IPS-18a (cell line): ENCODE measurements around the gene SPRTN.
"Not testable (repeated sequence)": the region's sequence is repeated elsewhere in the genome, so short reads cannot be mapped to it uniquely, and the experiment has no call there.

Source experiments
- H3K27ac ChIP-seq: one replicate; pipeline ENCODE4 v1.5.1; 2013; ENCODE audit warnings: low read length
- H3K27me3 ChIP-seq: one replicate; pipeline ENCODE4 v1.6.1; 2013; ENCODE audit warnings: mild to moderate bottlenecking, low read length; ENCODE audit not compliant: control insufficient read depth, insufficient read depth
- H3K36me3 ChIP-seq: one replicate; pipeline ENCODE4 v1.6.1; 2013; ENCODE audit warnings: low read depth, low read length; ENCODE audit not compliant: control insufficient read depth
- H3K4me1 ChIP-seq: one replicate; pipeline ENCODE4 v1.6.1; 2013; ENCODE audit warnings: low read depth, low read length; ENCODE audit not compliant: control insufficient read depth
- H3K4me3 ChIP-seq: one replicate; pipeline ENCODE4 v1.5.1; 2013; ENCODE audit warnings: low read length
- H3K9ac ChIP-seq: one replicate; pipeline ENCODE4 v1.6.1; 2013; ENCODE audit warnings: mild to moderate bottlenecking, low read length, moderate library complexity
- H3K9me3 ChIP-seq: one replicate; pipeline ENCODE4 v1.6.1; 2013; ENCODE audit warnings: low read depth, low read length; ENCODE audit not compliant: control insufficient read depth

Gene SPRTN

DNA sequence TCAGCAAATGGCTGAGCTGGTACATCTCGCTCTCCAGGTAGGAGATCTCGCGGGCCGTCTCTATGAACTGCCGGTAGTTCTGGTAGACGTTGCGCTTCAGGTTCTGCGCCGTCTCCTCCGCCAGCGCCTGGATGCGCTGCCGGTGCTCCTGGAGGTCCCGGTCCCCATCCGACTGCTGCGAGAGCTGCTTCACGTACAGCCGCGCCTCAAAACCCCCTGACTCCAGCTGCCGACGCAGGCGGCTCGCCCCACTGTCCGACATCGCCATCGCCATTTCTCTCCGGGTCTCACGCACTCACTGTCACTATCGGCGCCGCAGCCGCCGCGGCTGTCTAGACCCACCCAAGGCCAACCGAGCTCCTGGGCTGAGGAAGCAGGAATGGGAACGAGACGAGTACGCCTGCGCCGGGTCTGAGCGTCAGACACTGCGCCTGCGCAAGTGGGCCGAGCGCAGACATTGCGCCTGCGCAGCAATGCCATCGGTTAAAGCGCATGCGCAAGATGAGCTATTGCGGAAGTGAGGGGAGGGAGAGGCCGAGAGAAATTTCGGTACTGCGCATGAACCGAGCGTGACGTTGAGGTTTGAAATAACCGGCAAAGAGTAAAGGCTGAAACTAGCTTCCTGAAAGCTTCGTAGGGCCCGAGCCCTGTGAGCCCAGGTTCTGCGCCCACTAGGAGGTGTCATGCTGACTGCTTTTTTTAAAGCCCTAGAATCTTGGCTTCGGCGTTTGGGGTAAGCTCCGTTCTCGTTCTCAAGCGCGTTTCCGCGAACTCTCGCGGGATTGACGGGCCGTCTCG lies 422 bp upstream of the SPRTN start, which contains the start of gene EXOC8:
EXOC8 (minus strand) TSS at position 381 of the 798 bp plus-strand sequence; CDS start at position 274, 107 bp downstream.
- Histone ChIP-seq H3K27me3 (no peaks in the 10 kb centered on the region), H3K9ac (peak within 1 kb of the TSS; percentile 84), H3K4me3 (peak within 1 kb of the TSS; percentile 93), H3K27ac (peak within 1 kb of the TSS; percentile 19), H3K4me1 (peaks cover 16% of the 10 kb centered on the region), H3K9me3 (no peaks in the 10 kb centered on the region), H3K36me3 (no peaks in the 10 kb centered on the region)

DNA sequence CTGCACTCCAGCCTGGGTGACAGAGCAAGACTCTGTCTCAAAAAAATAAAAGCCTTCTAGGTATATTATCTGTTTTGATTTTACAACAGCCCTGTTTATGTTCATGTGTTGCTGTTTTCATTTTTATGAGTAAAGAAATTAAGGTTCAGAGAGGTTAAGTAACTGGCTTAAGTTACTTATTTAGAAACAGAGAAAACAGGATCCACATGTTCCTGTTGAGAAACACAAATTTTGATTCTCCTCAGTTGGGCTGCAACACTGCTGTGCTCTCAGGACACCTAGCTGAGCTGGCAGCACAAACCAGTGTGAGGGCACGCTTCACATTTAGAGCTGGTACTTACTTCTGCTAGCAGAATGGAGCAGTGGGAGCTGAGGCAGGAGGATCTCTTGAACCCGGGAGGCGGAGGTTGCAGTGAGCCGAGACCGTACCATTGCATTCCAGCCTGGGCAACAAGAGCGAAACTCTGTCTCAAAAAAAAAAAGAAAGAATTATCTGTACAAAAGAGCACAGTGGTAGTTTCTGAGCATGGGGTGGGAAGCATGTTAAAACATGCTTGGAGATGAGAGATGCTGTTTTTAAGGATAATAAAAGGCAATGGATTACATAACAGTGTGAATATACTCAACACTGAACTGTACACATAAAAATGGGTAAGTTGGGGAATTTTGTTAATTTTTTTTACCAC lies 2.4 kb downstream of the SPRTN start:
- H3K36me3 ChIP-seq = peaks cover 10% of the 10 kb centered on the region
- H3K9me3 ChIP-seq = no peaks in the 10 kb centered on the region
- no peak overlapping the region for H3K4me3 ChIP-seq
- H3K27me3 ChIP-seq = no peaks in the 10 kb centered on the region
- peaks cover 15% of the 10 kb centered on the region for H3K4me1 ChIP-seq
- no peak overlapping the region for H3K9ac ChIP-seq
- no peak overlapping the region for H3K27ac ChIP-seq

DNA sequence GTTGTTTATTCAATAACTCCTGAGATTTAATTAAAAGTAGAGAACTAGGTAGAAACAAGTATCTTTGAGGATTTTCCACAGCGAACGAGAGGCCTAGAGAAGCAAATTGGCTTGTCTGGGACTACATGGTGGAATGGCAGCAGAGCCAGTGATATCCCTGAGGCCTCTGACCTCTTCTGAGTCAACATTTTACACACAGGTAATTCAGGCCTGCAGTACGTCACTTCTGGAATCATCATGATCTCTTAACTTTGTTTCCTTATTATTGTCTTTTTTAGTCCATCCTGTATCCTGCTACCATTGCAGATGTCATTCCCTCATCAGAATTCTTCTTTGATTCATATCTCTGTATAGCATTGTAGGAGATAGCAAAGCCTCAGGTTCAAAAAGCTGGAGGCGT lies 9.9 kb downstream of the SPRTN start:
- Histone ChIP-seq H3K27me3 (no peaks in the 10 kb centered on the region), H3K36me3 (peaks cover 63% of the 10 kb centered on the region), H3K27ac (no peak overlapping the region), H3K4me3 (no peak overlapping the region), H3K4me1 (no peaks in the 10 kb centered on the region), H3K9ac (no peak overlapping the region), H3K9me3 (no peaks in the 10 kb centered on the region)

DNA sequence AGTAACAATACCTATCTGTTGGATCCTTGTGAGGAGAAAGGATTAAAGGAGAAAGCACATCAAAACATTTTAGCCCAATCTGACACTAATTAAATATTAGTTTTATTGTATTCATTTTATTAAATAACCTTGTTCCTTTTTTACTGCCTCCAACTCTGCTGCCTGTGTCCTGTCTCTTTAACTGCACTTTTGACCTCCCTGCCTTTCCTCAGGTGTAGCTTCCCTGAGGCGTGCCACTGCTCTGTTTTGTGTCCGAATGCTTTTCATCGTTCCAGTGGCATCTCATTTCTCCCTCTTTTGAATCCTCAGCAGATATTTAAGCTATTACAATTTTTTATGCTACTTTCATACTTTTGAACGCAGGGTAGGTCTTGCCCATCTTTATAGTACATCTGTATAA lies 10.3 kb downstream of the SPRTN start:
- peaks cover 64% of the 10 kb centered on the region for H3K36me3 ChIP-seq
- no peak overlapping the region for H3K27ac ChIP-seq
- H3K9ac ChIP-seq = no peak overlapping the region
- H3K9me3 ChIP-seq = no peaks in the 10 kb centered on the region
- no peaks in the 10 kb centered on the region for H3K27me3 ChIP-seq
- no peak overlapping the region for H3K4me3 ChIP-seq
- H3K4me1 ChIP-seq = no peaks in the 10 kb centered on the region

DNA sequence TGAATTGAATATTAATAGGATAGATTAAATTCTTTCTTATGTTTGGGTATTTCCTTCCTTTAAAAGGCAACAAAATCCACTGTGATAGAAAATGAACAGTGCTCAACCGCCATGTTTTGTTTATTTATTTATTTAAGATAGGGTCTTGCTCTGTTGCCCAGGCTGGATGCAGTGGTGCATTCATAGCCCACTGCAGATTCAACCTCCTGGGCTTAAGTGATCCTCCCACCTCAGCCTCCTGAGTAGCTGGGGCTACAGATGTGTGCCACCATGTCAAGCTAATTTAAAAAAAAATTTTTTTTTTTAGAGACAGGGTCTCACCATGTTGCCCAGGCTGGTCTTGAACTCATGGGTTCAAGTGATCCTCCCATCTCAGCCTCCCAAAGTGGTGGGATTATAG lies 10.8 kb downstream of the SPRTN start:
- H3K4me1 ChIP-seq, H3K9me3 ChIP-seq, H3K4me3 ChIP-seq, H3K9ac ChIP-seq, H3K27me3 ChIP-seq, H3K27ac ChIP-seq: not testable (repeated sequence)
- peaks cover 62% of the 10 kb centered on the region for H3K36me3 ChIP-seq

DNA sequence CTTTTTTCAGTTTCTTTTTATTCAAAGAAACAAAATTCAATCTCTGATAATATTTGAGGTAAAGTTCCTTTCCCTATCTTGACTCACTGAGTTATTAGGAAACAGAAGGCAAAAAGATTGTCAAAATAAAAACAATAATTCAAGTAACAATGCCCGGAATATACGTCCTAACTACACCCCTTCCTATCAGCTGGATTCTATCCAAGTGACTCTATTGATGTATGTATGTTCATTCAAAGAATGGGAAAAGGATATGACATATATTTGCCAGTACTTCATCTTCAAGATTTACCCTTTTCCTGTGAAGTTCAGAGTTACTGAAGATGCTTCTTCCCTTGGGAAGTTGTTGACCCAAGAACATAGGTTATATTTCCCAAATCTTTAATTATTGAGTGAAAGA lies 13.7 kb downstream of the SPRTN start:
- H3K27me3 ChIP-seq = no peaks in the 10 kb centered on the region
- no peak overlapping the region for H3K4me3 ChIP-seq
- H3K9me3 ChIP-seq = no peaks in the 10 kb centered on the region
- no peaks in the 10 kb centered on the region for H3K4me1 ChIP-seq
- H3K27ac ChIP-seq = no peak overlapping the region
- H3K9ac ChIP-seq = no peak overlapping the region
- peaks cover 58% of the 10 kb centered on the region for H3K36me3 ChIP-seq

DNA sequence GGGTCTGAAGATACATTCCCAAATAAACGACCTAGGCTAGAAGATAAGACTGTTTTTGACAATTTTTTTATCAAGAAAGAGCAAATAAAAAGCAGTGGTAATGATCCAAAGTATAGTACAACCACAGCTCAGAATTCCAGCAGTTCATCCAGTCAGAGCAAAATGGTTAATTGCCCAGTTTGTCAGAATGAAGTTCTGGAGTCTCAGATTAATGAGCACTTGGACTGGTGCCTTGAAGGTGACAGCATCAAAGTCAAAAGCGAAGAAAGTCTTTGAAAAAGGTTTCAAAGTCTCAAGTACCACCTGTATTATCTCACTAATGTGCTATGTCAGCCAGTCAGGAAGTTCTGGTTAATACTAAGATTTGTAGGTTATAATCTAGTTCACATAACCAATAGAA lies 15.0 kb downstream of the SPRTN start:
- no peaks in the 10 kb centered on the region for H3K9me3 ChIP-seq

DNA sequence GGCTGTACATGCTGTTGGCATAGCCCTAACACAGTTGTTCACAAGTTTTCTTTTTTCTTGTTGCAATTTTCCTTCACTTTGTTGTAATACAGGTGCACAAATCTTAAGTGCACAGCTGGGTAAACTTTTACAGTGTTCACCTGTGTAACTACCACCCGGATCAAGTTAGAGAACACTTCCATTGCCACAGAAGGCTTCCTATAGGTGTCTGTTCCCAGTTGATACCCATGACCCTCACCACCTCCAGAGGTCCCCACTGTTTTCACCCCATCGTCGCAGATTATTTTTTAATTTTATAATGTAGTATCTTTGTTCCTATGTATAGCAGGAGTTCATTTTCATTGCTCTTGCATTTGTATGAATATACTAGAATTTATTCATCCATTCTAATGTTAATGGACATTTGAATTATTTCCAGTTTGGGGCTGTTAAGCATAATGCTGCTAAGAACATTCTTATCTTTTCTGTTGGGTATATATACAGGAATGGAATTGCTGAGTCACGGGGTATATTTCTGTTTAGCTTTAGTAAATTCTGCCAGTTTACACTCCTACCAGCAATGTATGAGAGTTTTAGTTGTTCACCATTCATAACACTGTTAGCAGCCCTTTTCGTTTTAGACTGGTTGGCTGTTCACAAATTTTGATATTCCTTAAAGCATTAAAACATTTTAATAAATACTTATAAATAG lies 16.4 kb downstream of the SPRTN start:
- no peaks in the 10 kb centered on the region for H3K4me1 ChIP-seq
- no peak overlapping the region for H3K4me3 ChIP-seq
- no peak overlapping the region for H3K27ac ChIP-seq
- no peaks in the 10 kb centered on the region for H3K9me3 ChIP-seq
- H3K27me3 ChIP-seq = no peaks in the 10 kb centered on the region
- no peak overlapping the region for H3K9ac ChIP-seq
- H3K36me3 ChIP-seq = peaks cover 32% of the 10 kb centered on the region

More for the DNA sequence above, 15.0 kb downstream of the SPRTN start:
- H3K9ac ChIP-seq = no peak overlapping the region
- peaks cover 45% of the 10 kb centered on the region for H3K36me3 ChIP-seq
- no peak overlapping the region for H3K27ac ChIP-seq
- no peaks in the 10 kb centered on the region for H3K4me1 ChIP-seq
- H3K4me3 ChIP-seq = no peak overlapping the region
- H3K27me3 ChIP-seq = no peaks in the 10 kb centered on the region

DNA sequence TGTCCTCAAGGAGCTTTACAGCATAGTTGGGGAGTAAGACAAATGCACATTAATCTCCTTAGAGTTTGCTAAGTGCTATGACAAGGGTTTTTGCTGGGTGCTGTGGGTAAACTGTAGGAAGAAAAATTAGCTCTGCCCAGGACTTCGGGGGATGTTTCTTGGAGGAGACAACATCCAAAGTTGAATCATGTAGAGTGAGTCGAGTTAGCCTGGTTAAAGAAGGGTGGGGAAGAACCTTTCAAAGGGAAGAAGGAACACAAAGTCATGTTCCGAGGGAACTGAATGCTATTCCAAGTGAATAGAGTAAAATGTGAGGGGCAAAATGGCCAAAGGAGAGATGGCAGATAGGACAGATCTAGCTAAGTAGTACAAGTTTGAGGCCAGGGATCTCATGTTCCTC lies 17.1 kb downstream of the SPRTN start:
- no peaks in the 10 kb centered on the region for H3K4me1 ChIP-seq
- no peak overlapping the region for H3K4me3 ChIP-seq
- H3K27ac ChIP-seq = no peak overlapping the region
- no peak overlapping the region for H3K9ac ChIP-seq
- H3K27me3 ChIP-seq = no peaks in the 10 kb centered on the region
- H3K9me3 ChIP-seq = no peaks in the 10 kb centered on the region
- H3K36me3 ChIP-seq = peaks cover 29% of the 10 kb centered on the region

DNA sequence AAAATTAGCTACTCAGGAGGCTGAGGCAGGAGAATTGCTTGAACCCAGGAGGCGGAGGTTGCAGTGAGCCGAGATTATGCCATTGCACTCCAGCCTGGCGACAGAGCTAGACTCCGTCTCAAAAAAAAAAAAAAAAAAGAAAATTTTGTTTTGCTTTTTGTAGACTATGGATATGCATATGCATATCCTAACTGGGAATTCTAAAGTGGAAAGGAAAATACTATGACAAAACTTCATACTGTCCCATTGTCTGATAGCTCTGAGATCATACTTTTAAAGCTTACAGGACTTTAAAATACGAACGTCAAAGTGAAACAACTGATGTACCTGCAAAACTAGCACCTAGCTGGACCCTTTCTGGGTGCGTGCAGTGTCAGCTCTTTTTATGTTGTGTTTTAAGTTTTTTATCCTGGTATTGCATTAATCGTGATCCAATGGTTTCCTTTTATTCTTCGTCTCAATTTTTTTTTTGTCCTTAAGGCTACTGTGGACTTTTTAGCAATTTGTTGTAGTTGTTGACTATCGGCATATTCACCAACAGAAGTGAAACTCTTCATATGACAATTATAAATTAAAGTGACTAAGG lies 19.2 kb downstream of the SPRTN start:
- no peak overlapping the region for H3K27ac ChIP-seq
- H3K9ac ChIP-seq = no peak overlapping the region
- H3K4me1 ChIP-seq = no peaks in the 10 kb centered on the region
- H3K36me3 ChIP-seq = peaks cover 11% of the 10 kb centered on the region
- H3K27me3 ChIP-seq = no peaks in the 10 kb centered on the region
- no peak overlapping the region for H3K4me3 ChIP-seq
- H3K9me3 ChIP-seq = no peaks in the 10 kb centered on the region

DNA sequence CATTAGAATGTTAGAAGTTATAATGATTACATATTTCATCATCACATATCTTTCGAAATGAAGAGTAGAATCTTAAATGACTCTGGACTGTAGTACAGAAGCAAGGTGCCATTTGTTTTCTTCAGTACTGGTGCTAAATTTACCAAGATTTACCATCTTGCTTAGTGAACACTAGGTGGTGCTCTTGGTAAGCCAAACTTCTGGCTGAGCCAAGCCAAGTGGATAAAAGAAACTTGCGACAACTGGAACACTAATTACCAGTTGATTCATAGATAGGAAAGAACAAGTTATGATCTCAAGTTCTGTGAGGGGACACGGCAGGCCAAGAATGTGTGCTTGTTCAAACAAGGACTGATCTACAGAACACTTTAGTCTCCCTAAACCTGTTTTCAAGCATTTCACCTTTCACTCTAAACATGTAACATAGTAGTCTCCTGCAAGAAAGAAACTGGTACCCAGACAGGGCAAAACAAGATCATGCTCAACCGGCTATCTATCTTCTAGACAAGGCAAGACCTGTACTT lies 19.8 kb downstream of the SPRTN start:
- Histone ChIP-seq H3K27ac (no peak overlapping the region), H3K27me3 (no peaks in the 10 kb centered on the region), H3K9me3 (no peaks in the 10 kb centered on the region), H3K9ac (no peak overlapping the region), H3K36me3 (peaks cover 5% of the 10 kb centered on the region), H3K4me1 (no peaks in the 10 kb centered on the region), H3K4me3 (no peak overlapping the region)
